Measurements from ENCODE around the gene ITGA1.

The ITGA1 gene

DNA sequence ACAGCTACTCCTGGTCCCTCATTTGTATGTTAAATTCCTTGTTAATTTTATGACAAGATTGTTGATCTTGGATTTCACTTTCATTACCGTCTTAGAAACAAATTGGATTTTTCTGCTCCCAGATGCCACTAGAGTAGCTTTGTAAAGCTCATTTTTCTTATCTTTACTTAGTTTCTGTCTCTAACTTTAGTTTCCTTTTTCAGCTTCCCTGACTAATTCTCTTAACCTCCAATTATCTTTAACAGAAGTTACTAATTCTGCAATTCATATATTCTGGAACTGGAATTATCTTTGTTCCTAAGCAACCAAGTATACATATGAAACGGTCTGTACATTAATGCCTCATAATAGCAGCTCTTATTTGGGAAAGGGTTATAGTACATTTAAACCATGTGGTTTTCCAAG lies 16.7 kb downstream of the ITGA1 start (continued):
- TF ChIP-seq ZNF791 (tag by site-specific recombination; IDR thresholded peaks at IDR 0.05), result no peak

DNA sequence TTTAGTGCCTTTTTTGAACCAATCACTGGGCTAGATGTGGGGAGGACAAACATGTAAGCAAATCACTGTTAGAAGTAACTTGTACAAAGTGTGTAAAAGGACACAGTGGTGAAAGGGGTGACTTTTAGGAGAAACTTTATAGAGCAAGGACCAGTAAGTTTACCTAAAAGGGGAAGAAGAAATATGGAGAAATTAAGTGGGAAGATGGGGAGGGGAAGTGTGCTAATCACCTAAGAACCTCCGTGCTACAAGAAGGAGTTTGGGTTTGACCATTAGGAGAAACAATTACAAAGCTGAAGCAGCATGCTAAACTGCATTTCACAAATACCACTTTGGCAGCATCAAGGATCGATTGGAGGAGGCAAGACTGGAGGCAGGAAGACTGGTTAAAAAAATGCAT lies 17.3 kb downstream of the ITGA1 start:
- TF ChIP-seq BCL11B (tag by site-specific recombination; IDR thresholded peaks at IDR 0.05; ENCODE audit: low read depth) (no peak), ZNF132 (tag by site-specific recombination; IDR thresholded peaks at IDR 0.05; ENCODE audit: borderline replicate concordance) (no peak), ZNF555 (tag by site-specific recombination; conservative IDR thresholded peaks at IDR 0.05) (no peak), ZNF629 (tag by site-specific recombination; IDR thresholded peaks at IDR 0.05) (no peak), ZNF521 (tag by site-specific recombination; IDR thresholded peaks at IDR 0.05) (no peak), ZNF169 (tag by site-specific recombination; IDR thresholded peaks at IDR 0.05) (no peak), ZNF48 (tag by site-specific recombination; IDR thresholded peaks at IDR 0.05) (no peak)
- TF ChIP-seq, protein P1, sequence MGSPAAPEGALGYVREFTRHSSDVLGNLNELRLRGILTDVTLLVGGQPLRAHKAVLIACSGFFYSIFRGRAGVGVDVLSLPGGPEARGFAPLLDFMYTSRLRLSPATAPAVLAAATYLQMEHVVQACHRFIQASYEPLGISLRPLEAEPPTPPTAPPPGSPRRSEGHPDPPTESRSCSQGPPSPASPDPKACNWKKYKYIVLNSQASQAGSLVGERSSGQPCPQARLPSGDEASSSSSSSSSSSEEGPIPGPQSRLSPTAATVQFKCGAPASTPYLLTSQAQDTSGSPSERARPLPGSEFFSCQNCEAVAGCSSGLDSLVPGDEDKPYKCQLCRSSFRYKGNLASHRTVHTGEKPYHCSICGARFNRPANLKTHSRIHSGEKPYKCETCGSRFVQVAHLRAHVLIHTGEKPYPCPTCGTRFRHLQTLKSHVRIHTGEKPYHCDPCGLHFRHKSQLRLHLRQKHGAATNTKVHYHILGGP (tag by site-specific recombination; IDR thresholded peaks at IDR 0.05), result no peak
- TF ChIP-seq, protein P2, sequence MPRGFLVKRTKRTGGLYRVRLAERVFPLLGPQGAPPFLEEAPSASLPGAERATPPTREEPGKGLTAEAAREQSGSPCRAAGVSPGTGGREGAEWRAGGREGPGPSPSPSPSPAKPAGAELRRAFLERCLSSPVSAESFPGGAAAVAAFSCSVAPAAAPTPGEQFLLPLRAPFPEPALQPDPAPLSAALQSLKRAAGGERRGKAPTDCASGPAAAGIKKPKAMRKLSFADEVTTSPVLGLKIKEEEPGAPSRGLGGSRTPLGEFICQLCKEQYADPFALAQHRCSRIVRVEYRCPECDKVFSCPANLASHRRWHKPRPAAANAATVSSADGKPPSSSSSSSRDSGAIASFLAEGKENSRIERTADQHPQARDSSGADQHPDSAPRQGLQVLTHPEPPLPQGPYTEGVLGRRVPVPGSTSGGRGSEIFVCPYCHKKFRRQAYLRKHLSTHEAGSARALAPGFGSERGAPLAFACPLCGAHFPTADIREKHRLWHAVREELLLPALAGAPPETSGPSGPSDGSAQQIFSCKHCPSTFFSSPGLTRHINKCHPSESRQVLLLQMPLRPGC (tag by site-specific recombination; IDR thresholded peaks at IDR 0.05), result no peak
- POLR2A ChIA-PET, result no interaction called here
- no peak overlapping the region for H3K27ac ChIP-seq (ENCODE audit: extremely low read depth, low read depth, low read length)
- H3K4me3 ChIP-seq (ENCODE audit: low read depth, low read length), result no peak overlapping the region
- H3K36me3 ChIP-seq (ENCODE audit: control insufficient read depth in 2 of 2, insufficient read depth in 1 of 2, low read length in 2 of 2), result peaks cover 11 to 25% of the 10 kb centered on the region in 2 experiments; a peak in 1 of 3 replicates
- H3K4me1 ChIP-seq (ENCODE audit: control insufficient read depth, insufficient read depth, low read length), result peaks cover 11% of the 10 kb centered on the region
- H3K9me3 ChIP-seq (ENCODE audit: control insufficient read depth, insufficient read depth, low read depth, low read length), result no peaks in the 10 kb centered on the region
- CTCF ChIA-PET, result interaction anchor here (0.5 kb wide), 1 partner anchor 528 kb away, joined by 4 read pairs; no protein-coding TSS in a partner anchor

DNA sequence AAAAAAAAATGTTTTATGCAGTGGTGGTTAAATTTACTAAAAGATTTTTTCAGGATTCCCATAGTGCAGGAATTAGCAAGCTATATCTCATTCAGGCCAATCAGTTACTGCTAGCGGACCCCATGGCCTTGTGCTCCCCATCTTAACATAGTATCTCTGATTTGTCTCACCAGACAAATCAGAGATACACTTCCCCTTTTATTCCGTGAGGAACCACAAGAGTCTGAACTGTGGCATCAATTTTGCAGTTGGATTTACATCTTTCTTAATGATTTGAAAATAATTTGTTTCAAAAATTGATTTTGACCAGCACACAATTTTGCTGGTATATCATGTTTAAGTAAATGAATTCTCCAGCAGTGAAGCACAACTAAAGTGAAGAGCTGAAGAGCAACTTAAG lies 17.9 kb downstream of the ITGA1 start:
- POLR2A ChIA-PET, result interaction anchor here (1.1 kb wide), 1 partner anchor 9 kb away, joined by 3 read pairs; no protein-coding TSS in a partner anchor
- H3K4me1 ChIP-seq (ENCODE audit: control insufficient read depth, insufficient read depth, low read length), result peaks cover 11% of the 10 kb centered on the region
- peaks cover 11 to 25% of the 10 kb centered on the region in 2 experiments; a peak in 1 of 3 replicates for H3K36me3 ChIP-seq (ENCODE audit: control insufficient read depth in 2 of 2, insufficient read depth in 1 of 2, low read length in 2 of 2)
- TF ChIP-seq KLF8 (tag by site-specific recombination; IDR thresholded peaks at IDR 0.05) (no peak), ZNF404 (tag by site-specific recombination; IDR thresholded peaks at IDR 0.05) (no peak)
- TF ChIP-seq, protein P3, sequence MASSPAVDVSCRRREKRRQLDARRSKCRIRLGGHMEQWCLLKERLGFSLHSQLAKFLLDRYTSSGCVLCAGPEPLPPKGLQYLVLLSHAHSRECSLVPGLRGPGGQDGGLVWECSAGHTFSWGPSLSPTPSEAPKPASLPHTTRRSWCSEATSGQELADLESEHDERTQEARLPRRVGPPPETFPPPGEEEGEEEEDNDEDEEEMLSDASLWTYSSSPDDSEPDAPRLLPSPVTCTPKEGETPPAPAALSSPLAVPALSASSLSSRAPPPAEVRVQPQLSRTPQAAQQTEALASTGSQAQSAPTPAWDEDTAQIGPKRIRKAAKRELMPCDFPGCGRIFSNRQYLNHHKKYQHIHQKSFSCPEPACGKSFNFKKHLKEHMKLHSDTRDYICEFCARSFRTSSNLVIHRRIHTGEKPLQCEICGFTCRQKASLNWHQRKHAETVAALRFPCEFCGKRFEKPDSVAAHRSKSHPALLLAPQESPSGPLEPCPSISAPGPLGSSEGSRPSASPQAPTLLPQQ (tag by site-specific recombination; IDR thresholded peaks at IDR 0.05), result no peak
- TF ChIP-seq, protein P4, sequence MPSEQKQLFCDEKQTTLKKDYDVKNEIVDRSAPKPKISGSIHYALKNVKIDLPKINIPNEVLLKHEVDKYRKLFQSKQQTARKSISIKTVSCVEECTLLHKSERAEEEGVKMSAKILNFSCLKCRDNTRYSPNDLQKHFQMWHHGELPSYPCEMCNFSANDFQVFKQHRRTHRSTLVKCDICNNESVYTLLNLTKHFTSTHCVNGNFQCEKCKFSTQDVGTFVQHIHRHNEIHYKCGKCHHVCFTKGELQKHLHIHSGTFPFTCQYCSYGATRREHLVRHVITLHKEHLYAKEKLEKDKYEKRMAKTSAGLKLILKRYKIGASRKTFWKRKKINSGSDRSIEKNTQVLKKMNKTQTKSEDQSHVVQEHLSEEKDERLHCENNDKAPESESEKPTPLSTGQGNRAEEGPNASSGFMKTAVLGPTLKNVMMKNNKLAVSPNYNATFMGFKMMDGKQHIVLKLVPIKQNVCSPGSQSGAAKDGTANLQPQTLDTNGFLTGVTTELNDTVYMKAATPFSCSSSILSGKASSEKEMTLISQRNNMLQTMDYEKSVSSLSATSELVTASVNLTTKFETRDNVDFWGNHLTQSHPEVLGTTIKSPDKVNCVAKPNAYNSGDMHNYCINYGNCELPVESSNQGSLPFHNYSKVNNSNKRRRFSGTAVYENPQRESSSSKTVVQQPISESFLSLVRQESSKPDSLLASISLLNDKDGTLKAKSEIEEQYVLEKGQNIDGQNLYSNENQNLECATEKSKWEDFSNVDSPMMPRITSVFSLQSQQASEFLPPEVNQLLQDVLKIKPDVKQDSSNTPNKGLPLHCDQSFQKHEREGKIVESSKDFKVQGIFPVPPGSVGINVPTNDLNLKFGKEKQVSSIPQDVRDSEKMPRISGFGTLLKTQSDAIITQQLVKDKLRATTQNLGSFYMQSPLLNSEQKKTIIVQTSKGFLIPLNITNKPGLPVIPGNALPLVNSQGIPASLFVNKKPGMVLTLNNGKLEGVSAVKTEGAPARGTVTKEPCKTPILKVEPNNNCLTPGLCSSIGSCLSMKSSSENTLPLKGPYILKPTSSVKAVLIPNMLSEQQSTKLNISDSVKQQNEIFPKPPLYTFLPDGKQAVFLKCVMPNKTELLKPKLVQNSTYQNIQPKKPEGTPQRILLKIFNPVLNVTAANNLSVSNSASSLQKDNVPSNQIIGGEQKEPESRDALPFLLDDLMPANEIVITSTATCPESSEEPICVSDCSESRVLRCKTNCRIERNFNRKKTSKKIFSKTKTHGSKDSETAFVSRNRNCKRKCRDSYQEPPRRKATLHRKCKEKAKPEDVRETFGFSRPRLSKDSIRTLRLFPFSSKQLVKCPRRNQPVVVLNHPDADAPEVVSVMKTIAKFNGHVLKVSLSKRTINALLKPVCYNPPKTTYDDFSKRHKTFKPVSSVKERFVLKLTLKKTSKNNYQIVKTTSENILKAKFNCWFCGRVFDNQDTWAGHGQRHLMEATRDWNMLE (tag by site-specific recombination; conservative IDR thresholded peaks at IDR 0.05; ENCODE audit: low read depth), result no peak
- TF ChIP-seq, protein P5, sequence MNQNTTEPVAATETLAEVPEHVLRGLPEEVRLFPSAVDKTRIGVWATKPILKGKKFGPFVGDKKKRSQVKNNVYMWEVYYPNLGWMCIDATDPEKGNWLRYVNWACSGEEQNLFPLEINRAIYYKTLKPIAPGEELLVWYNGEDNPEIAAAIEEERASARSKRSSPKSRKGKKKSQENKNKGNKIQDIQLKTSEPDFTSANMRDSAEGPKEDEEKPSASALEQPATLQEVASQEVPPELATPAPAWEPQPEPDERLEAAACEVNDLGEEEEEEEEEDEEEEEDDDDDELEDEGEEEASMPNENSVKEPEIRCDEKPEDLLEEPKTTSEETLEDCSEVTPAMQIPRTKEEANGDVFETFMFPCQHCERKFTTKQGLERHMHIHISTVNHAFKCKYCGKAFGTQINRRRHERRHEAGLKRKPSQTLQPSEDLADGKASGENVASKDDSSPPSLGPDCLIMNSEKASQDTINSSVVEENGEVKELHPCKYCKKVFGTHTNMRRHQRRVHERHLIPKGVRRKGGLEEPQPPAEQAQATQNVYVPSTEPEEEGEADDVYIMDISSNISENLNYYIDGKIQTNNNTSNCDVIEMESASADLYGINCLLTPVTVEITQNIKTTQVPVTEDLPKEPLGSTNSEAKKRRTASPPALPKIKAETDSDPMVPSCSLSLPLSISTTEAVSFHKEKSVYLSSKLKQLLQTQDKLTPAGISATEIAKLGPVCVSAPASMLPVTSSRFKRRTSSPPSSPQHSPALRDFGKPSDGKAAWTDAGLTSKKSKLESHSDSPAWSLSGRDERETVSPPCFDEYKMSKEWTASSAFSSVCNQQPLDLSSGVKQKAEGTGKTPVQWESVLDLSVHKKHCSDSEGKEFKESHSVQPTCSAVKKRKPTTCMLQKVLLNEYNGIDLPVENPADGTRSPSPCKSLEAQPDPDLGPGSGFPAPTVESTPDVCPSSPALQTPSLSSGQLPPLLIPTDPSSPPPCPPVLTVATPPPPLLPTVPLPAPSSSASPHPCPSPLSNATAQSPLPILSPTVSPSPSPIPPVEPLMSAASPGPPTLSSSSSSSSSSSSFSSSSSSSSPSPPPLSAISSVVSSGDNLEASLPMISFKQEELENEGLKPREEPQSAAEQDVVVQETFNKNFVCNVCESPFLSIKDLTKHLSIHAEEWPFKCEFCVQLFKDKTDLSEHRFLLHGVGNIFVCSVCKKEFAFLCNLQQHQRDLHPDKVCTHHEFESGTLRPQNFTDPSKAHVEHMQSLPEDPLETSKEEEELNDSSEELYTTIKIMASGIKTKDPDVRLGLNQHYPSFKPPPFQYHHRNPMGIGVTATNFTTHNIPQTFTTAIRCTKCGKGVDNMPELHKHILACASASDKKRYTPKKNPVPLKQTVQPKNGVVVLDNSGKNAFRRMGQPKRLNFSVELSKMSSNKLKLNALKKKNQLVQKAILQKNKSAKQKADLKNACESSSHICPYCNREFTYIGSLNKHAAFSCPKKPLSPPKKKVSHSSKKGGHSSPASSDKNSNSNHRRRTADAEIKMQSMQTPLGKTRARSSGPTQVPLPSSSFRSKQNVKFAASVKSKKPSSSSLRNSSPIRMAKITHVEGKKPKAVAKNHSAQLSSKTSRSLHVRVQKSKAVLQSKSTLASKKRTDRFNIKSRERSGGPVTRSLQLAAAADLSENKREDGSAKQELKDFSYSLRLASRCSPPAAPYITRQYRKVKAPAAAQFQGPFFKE (tag by site-specific recombination; IDR thresholded peaks at IDR 0.05; ENCODE audit: borderline replicate concordance), result no peak

More for the DNA sequence above, 17.9 kb downstream of the ITGA1 start:
- Histone ChIP-seq H3K9me3 (ENCODE audit: control insufficient read depth, insufficient read depth, low read depth, low read length) (no peaks in the 10 kb centered on the region), H3K27ac (ENCODE audit: extremely low read depth, low read depth, low read length) (no peak overlapping the region), H3K4me3 (ENCODE audit: low read depth, low read length) (no peak overlapping the region)
- CTCF ChIA-PET, result interaction anchor here (0.5 kb wide), 1 partner anchor 529 kb away, joined by 4 read pairs; no protein-coding TSS in a partner anchor
